Stomach (tissue), 4 donors: ENCODE results near the gene LRFN3.

Source experiments
- EP300 ChIP-seq: sonication (generic); formaldehyde crosslinking; IDR thresholded peaks from one replicate; pipeline ENCODE4 v1.6.1; 2017; ENCODE audit warnings: antibody characterized with exemption
- POLR2AphosphoS5 ChIP-seq, 3 donors: sonication (generic); formaldehyde crosslinking; IDR thresholded peaks; one replicate each; pipeline ENCODE4 v1.6.1; 2016; ENCODE audit warnings: antibody characterized with exemption in 3 of 3
- TF ChIP-seq, protein P1 (sequence below), 7 experiments: fragments of 450-650 bp in 4 of 7; fragments of 200-600 bp in 3 of 7; sonication (generic) in 3 of 7; IDR thresholded peaks; one replicate each; pipeline ENCODE4 v1.5.1; 2016 to 2019; ENCODE audit warnings: antibody characterized with exemption in 7 of 7, control low read depth in 2 of 7, mild to moderate bottlenecking in 1 of 7

DNA sequence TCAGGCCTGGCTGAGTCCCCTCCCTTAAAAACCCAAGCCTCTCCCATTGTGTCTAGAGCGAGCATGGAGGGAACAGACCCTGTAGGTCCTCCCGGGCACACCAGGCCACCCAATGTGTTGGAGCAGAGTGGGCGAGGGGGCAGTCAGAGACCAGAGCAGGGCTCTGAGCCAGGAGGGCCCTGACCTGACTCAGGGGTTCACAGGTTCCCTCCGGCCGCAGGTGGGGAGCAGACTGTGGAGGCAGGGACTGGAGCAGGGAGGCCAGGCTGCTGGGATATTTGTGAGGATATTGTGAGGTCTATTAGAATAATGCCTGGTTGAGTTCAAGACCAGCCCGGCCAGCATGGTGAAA is 26.5 kb upstream of the LRFN3 start:
- TF ChIP-seq EP300 (no peak), POLR2AphosphoS5 (IDR thresholded peaks at IDR 0.05) (no peak)
- TF ChIP-seq, protein P1, sequence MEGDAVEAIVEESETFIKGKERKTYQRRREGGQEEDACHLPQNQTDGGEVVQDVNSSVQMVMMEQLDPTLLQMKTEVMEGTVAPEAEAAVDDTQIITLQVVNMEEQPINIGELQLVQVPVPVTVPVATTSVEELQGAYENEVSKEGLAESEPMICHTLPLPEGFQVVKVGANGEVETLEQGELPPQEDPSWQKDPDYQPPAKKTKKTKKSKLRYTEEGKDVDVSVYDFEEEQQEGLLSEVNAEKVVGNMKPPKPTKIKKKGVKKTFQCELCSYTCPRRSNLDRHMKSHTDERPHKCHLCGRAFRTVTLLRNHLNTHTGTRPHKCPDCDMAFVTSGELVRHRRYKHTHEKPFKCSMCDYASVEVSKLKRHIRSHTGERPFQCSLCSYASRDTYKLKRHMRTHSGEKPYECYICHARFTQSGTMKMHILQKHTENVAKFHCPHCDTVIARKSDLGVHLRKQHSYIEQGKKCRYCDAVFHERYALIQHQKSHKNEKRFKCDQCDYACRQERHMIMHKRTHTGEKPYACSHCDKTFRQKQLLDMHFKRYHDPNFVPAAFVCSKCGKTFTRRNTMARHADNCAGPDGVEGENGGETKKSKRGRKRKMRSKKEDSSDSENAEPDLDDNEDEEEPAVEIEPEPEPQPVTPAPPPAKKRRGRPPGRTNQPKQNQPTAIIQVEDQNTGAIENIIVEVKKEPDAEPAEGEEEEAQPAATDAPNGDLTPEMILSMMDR (IDR thresholded peaks at IDR 0.05) = no peak
